HG02798 (cell line): ENCODE measurements around the gene LAMA2.

Source experiments
- ATAC-seq: cut with Tn5 transposase; IDR thresholded peaks from one replicate; pipeline ENCODE4 v1.9.1; 2021; ENCODE audit warnings: mild to moderate bottlenecking; ENCODE audit not compliant: unreplicated experiment, poor library complexity

LAMA2 gene

DNA sequence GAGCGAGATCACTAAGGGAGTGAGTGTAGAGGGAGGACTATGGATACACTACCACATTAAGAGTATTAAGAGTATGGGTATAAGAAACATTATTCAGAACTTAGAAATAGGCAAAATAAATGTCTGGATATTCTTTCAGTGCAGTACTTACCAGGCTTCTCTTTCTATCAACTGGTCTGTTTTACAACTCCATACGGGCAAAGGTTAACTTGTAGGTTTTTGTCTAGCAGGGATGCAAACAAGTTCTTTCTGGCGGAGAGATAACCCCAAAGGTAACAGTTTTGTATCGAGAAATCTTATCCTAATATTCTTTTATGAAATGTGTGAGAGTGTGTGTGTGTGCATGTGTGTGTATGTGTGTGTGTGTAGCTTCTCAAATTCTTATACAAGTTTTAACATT, 640.9 kb downstream of the LAMA2 start:
- no peak for ATAC-seq

DNA sequence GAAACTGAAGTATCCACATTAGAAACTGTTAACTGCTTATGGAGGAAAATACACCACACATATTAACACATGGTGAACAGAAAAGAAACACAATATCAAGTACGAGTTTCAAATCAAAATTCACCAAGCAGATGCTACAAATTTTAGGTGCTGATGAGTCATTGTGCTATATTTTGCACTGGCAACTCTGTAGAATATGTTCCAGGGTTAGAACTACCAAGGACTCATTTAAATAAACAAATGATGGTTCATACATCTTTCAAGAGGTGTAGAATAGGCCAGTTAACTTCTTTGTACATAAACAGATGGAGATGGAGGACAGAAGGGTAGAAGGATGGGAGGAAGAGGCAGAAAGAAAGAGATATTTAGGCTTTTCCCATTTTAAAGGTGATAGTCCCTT, 642.1 kb downstream of the LAMA2 start:
- no peak for ATAC-seq

DNA sequence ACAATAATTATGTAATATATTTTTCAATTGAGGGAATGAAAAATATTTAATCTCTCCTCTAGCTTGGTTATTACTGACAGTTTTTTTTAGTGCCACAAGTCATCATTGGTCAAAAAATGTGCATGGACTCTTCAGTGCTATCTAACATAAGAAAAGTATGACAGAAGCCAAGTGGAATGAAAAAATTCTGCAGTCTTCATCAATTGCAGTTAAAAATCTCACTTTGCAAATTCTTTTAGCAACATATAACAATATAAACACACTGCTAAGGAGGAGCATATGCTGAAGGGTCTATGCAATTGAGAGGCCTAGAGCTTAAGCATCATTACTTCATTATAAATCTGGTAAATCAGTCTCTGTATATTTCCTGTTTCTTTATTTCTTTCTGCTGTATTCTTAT, 652.0 kb downstream of the LAMA2 start:
- no peak for ATAC-seq

DNA sequence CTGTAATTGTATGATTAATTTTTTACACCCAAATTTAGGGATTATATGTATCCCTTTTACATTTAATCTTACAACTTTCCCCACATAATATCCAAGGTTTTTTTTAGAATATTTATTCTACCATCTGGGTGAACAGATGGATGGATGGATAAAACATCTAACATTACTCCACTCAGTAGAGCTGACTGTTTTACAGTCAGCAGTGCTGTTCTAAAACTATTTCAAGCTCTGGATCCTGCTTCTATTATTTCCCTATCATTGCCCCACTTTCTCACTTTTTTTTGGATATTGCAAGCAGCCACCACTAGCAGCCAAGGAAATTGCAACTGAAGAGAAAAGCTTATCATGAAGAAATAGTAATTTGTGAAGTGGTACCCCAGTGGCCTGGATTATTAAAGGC, 653.3 kb downstream of the LAMA2 start:
- ATAC-seq: no peak

DNA sequence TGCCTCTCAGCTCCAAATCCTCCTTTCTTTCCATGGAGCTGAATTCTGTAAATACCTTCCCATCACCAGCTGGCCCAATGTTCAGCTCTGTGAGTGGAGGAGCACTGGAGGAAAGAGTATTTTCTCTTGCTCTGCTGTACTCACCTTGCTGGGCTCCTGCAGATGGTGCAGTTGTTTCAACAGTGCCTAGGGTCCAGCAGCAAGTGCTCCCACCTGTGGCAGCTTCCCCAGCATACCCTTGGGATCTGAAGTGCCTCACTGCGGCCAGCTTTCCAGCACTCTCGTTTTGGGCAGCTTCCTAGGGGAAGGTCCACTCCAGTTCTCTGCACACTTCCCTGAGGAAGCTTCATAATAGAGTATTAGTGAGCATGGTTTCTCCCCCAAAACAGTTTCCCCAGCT, 656.1 kb downstream of the LAMA2 start:
- no peak for ATAC-seq

DNA sequence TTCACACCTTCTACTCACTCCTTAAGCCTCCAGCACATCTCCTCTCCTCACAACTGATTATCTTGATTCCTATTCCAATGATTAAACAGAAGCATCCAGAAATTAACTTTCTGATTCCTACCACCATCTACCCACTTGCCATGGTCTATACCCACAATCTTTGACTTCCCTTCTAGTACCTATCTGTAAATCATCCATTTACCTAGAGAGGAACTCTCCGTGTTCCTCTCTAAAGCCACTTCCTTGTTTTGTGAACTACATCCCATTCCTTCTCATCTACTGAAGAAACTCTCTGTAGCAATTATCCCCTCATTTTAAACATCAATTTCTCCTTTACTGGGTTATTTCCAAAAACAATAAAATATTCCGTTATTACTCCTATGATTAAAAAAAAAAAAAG, 659.8 kb downstream of the LAMA2 start:
- ATAC-seq: no peak

DNA sequence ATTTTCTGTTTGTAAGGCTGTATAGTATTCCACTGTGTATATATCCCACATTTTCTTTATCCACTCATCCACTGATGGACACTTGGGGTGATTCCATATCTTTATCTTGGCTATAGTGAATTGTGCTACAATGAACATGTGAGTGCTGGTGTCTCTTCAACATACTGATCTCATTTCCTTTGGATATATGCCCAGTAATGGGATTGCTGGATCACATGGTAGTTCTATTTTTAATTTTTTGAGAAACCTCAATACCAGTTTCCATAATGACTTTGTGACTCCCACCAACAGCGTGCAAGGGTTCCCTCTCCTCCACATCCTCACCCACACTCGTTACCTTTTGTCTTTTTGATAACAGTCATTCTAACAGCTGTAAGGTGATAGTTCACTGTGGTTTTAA, 661.0 kb downstream of the LAMA2 start:
- ATAC-seq: no peak

DNA sequence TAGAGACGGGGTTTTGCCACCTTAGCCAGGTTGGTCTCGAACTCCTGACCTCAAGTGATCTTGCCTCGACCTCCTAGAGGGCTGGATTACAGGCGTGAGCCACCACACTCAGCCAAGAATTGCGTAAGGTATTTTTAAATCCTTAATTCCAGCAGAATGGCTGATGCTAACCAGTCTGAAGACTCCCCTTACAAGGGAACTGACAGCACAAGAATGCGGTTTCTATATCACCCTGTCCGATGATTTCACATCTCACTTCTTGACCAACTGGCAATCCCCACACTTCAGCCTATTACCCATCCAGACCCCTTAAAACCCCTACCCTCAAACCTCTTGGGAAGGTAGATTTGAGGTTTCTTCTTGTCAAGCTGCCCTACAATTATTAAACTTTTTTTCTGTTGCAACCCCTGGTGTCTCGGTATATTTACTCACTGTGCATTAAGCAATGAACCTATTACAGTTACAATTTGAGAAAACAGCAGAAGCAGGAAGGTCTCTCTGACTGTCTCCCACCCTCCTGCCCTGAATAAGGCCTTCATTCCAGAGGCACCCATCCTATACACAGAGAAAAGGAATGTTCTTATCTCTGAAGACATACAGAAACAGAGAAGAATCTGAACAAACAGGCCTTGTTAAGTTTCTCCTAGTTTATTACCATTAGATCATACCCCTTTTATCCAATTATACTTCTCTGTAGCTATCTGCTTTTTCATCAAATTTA, 662.1 kb downstream of the LAMA2 start:
- ATAC-seq: no peak

DNA sequence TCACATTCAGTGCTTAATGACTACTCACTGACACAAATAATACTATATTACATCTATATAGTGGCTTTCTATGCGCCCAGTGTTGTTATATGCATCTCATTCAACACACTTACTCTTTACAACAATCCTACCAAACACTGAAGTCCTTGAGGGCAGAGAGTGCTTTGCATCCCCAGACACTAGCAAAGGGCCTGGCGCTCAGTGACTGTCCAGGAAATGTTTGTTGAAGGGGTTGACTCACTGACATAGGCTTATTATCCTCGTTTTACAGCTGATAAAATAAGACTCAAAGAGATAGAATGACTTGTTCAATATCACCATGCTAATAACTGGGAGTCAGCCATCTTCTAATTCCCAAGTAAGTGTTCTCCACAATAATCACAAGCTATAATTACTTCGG, 663.8 kb downstream of the LAMA2 start:
- ATAC-seq: no peak

DNA sequence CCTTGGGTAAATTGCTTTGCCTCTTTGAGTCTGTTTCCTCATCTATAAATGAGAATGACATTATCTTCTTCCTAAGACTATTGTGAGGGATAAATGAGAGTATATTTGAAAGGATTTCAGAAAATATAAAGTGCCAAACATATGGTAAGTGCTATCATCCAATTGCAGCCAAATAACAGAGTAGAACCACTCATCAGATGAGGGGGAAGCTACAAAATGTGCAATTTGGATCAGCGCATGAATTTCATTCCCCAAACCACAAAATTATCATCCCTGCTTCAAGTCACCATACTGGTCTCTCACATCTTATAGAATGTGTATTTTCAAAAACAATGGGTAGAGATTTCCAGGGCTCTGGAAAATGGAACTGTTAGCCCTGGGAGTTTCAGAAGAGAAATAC, 668.5 kb downstream of the LAMA2 start:
- ATAC-seq: no peak

DNA sequence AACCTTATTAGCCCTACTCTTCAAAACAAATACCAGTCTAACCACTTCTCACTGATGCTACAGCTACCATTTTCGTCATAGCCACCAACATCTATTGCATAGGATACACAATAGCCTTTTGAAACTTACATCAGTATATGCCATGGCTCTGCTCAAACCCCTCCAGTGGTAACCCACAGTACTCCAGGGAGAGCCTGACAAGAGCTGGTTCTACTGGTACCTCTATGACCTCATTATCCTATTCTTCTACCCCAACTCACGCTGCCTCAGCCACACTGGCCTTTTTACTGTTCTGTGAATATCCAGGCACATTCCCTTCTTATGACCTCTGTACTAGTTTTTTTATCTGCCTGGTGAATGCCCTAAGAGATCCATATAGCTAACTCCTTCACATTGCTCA, 669.5 kb downstream of the LAMA2 start:
- no peak for ATAC-seq

DNA sequence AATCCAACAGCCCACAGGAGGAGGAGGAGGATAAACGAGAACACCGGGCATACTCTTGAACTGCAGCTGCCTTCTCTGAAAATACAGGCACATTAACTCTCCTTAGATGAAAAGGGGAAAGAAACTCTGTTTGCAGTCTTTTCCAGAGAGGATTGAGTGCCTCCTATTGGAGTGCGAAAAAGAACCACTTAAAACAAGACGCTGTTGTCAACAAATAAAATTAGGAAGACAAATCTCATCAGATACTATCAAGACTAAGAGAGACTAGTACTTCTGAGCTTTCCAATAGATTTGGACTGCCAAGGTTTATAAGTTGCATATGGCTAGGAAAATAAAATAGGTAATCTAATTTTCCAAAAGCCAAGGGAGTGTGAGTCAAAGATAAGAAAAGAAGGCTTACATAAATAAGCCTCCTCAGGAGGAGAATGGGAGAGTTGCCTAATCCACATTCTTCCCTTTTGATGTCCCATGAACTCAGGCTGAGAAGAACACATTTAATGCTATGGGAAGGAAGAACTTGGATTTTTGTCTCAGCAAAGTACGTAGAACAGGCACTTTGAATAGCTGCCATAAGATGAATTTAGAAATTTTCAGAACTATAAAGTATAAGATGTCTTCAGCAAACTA, 672.4 kb downstream of the LAMA2 start:
- no peak for ATAC-seq

DNA sequence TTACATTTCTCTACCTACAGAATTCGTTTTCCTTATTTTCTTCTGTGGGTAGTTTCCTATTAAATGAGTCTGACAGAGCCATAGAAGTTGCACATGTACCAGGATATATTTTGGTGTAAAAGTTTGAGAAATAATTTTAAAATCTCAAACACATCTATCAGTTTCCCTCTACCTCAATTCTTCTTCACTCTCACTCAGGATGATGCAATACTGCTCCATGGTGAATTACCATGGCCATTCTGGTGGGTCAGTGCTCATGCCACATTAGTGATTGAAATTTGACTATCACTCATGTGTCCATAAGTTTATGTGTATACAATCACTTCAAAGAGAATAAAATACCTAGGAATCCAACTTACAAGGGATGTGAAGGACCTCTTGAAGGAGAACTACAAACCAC, 675.3 kb downstream of the LAMA2 start:
- ATAC-seq: no peak

DNA sequence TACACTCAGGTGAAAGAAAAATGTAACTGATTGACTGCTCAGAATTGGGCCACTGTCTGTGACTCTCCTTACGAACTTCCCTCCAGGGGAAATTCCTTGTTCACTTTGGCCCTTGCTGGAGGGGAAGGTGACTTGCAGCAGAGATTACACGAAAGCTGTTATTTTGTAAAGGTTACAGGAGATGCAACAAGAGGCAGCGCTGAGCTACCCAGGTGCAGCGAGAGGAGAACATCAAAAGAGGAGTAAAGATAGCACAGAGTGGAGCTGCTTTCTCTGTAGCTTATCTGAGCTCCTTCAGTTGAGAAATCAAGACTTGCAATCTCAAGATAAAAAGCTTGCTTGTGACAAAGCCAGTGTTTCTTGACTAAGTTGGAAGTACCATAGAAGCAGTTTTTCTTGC, 682.4 kb downstream of the LAMA2 start:
- no peak for ATAC-seq

DNA sequence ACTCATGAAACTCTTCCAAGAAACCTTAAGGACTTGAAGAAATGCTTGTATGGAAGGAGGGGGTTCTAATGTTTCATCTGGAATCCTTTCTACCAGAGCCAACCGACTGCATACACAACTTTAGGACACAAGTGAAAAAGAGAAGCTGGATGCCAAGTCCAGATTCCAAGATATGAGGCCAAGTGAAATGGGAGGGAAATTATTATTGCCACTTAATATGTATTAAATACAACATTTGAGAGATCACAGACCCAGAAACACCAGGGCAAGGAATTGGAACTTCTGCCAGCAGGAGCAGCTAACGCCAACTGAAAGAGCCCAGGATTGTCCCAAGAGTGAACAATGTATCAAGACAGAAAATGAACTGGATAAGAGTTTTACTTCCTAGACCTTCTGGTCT, 682.9 kb downstream of the LAMA2 start:
- ATAC-seq: no peak
